Gastroesophageal sphincter (tissue), 4 donors: ENCODE data around the gene ZC3H7A. TPM values are rescaled to one million over a fixed set of nuclear protein-coding genes. Genes with fewer than 3 reads are reported as not detected.

Experiments
- ATAC-seq: fragments of 150-250 bp; one replicate; pipeline ENCODE4 v1.9.1; 2016; ENCODE audit warnings: mild to moderate bottlenecking, moderate library complexity
- H3K27ac ChIP-seq, 4 donors: fragments of 200-600 bp; sonication (generic) in 3 of 4; 1 replicate in 3 of 4; 2 replicates in 1 of 4; pipeline ENCODE4 v1.5.1; 2016 to 2019
- H3K27me3 ChIP-seq: fragments of 200-600 bp; sonication (generic); one replicate; pipeline ENCODE4 v1.5.1; 2019
- H3K36me3 ChIP-seq, 2 donors: fragments of 200-600 bp; sonication (generic); one replicate each; pipeline ENCODE4 v1.5.1; 2019; ENCODE audit warnings: control low read depth in 1 of 2
- H3K4me1 ChIP-seq, 3 donors: fragments of 200-600 bp; sonication (generic); 1 replicate in 2 of 3; 2 replicates in 1 of 3; pipeline ENCODE4 v1.5.1; 2016 to 2019; ENCODE audit warnings: control low read depth in 2 of 3
- H3K4me3 ChIP-seq, 2 donors: fragments of 200-600 bp; sonication (generic); one replicate each; pipeline ENCODE4 v1.5.1; 2019; ENCODE audit warnings: mild to moderate bottlenecking in 1 of 2, moderate library complexity in 1 of 2
- H3K9me3 ChIP-seq, 3 donors: fragments of 200-600 bp; sonication (generic); one replicate each; pipeline ENCODE4 v1.5.1; 2017 to 2019; ENCODE audit warnings: control low read depth in 2 of 3
- EP300 ChIP-seq: sonication (generic); formaldehyde crosslinking; IDR thresholded peaks from one replicate; pipeline ENCODE4 v1.6.1; 2017; ENCODE audit warnings: antibody characterized with exemption, mild to moderate bottlenecking
- POLR2A ChIP-seq, 2 donors: fragments of 450-650 bp; IDR thresholded peaks; one replicate each; pipeline ENCODE4 v1.6.1; 2017; ENCODE audit warnings: antibody characterized with exemption in 2 of 2, mild to moderate bottlenecking in 2 of 2, moderate library complexity in 1 of 2
- POLR2AphosphoS5 ChIP-seq: sonication (generic); formaldehyde crosslinking; IDR thresholded peaks from one replicate; pipeline ENCODE4 v1.6.1; 2017; ENCODE audit warnings: antibody characterized with exemption
- WGBS, 2 donors: methylation state at CpG; one replicate each; pipeline ENCODE4 v1.1.5; 2018; ENCODE audit warnings: low coverage in 1 of 2; 5-methylcytosine and 5-hydroxymethylcytosine counted together
- total RNA-seq, 4 donors: library from RNA; depleted of rRNA; stranded (reverse); fragments of >200 nt; gene quantifications; one replicate each; pipeline ENCODE4 v1.1.0, GENCODE V29; 2016
- TF ChIP-seq, protein P1 (sequence below), 4 experiments: fragments of 200-600 bp in 2 of 4; fragments of 450-650 bp in 2 of 4; sonication (generic) in 1 of 4; IDR thresholded peaks; one replicate each; pipeline ENCODE4 v1.5.1; 2017 to 2019; ENCODE audit warnings: antibody characterized with exemption in 4 of 4, mild to moderate bottlenecking in 2 of 4, moderate library complexity in 2 of 4

ZC3H7A gene
- total RNA-seq, 4 donors from 2014 or later: 55.5 to 78.9 (median 68.4) TPM

DNA sequence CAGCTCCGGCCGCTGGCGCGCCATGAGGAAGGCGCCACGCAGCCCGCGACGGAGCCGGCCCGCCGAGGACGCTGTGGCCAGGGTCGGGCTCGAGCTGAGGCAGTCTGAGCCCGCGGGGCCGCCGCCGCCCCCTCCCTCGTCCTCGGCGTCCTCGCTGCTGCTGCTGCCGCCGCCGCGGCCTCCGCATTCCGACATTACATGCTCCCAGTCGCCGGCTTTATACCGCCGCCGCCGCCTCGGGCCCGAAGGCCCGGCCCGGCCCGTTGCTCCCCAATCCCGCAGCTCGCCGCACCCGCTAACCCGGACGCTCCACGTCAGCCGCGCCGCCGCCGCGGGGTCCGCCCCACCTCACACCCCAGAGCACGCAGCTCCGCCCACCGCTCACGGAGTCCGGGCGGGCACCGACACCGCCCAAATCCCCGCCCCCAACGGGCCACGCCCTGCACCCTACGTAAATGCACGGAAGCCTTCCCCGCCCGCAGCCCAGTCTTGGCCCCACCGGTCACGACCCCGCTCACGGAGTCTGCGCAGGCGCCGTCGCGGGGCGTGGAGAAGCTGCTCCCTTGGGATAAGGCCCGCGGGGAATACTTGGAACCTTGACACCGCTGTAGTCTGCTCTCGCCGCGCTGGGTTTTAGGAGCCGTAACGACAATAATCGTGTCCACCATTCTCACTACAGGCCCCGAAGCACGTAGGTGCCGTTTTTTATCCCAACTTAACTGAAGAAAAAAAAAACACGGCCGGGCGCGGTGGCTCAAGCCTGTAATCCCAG, 54.3 kb downstream of the ZC3H7A start, which contains the start of gene TXNDC11:
Gene TXNDC11, minus strand, starts transcription at position 322 of the 772 bp plus-strand sequence. Its CDS starts 127 bp downstream, at position 195.
- H3K4me3 ChIP-seq: peak within 1 kb of the TSS; percentile 72 to 89
- peak within 1 kb of the TSS; percentile 90 to 99 (median 96) for H3K27ac ChIP-seq
- no peaks in the 10 kb centered on the region for H3K9me3 ChIP-seq
- H3K36me3 ChIP-seq: no peaks in the 10 kb centered on the region
- H3K4me1 ChIP-seq: peaks cover 0 to 50% (median 0%) of the 10 kb centered on the region in 3 donors
- WGBS, 2 donors: 2% methylated on average over 9 of the region's 96 CpGs; no CpG with 5 or more reads in 1 of the 2 donors
- ATAC-seq: peak; percentile 97
- TF ChIP-seq EP300 (no peak), POLR2AphosphoS5 (peak; percentile 83), POLR2A (IDR thresholded peaks at IDR 0.05) (peak; percentile 98 to 99)
- TF ChIP-seq, protein P1, sequence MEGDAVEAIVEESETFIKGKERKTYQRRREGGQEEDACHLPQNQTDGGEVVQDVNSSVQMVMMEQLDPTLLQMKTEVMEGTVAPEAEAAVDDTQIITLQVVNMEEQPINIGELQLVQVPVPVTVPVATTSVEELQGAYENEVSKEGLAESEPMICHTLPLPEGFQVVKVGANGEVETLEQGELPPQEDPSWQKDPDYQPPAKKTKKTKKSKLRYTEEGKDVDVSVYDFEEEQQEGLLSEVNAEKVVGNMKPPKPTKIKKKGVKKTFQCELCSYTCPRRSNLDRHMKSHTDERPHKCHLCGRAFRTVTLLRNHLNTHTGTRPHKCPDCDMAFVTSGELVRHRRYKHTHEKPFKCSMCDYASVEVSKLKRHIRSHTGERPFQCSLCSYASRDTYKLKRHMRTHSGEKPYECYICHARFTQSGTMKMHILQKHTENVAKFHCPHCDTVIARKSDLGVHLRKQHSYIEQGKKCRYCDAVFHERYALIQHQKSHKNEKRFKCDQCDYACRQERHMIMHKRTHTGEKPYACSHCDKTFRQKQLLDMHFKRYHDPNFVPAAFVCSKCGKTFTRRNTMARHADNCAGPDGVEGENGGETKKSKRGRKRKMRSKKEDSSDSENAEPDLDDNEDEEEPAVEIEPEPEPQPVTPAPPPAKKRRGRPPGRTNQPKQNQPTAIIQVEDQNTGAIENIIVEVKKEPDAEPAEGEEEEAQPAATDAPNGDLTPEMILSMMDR (IDR thresholded peaks at IDR 0.05): peak in 1 of 4 experiments; percentile 20
- H3K27me3 ChIP-seq: no peaks in the 10 kb centered on the region

GRCh38 chr16:11742093-11742535, 54.9 kb downstream of the ZC3H7A start:
- peaks cover 0 to 56% (median 0%) of the 10 kb centered on the region in 3 donors for H3K4me1 ChIP-seq
- no peak for ATAC-seq
- TF ChIP-seq POLR2A (IDR thresholded peaks at IDR 0.05): no peak
- TF ChIP-seq EP300: no peak
- no peak for TF ChIP-seq POLR2AphosphoS5
- TF ChIP-seq, protein P1 (IDR thresholded peaks at IDR 0.05): peak in 2 of 4 experiments; percentile 21 to 28
- H3K9me3 ChIP-seq: no peaks in the 10 kb centered on the region
- peak overlapping the region; percentile 72 to 89 for H3K4me3 ChIP-seq
- H3K27me3 ChIP-seq: no peaks in the 10 kb centered on the region
- 0% methylated on average over 13 of the region's 37 CpGs; no CpG with 5 or more reads in 1 of the 2 donors for WGBS, 2 donors
- peaks cover 0 to under 1% of the 10 kb centered on the region in 2 donors for H3K36me3 ChIP-seq
- H3K27ac ChIP-seq: peak overlapping the region; percentile 90 to 99 (median 96)

GRCh38 chr16:11740567-11740966, 56.5 kb downstream of the ZC3H7A start:
- Histone ChIP-seq H3K27ac (peak overlapping the region in 3 of 4 donors; percentile 95 to 99 (median 97)), H3K27me3 (no peaks in the 10 kb centered on the region), H3K4me1 (peaks cover 5 to 72% (median 9%) of the 10 kb centered on the region in 3 donors), H3K9me3 (no peaks in the 10 kb centered on the region), H3K36me3 (peaks cover 0 to 16% of the 10 kb centered on the region in 2 donors), H3K4me3 (peak overlapping the region in 1 of 2 donors; percentile 89)
- 45 to 55% methylated on average over 3 of the region's 3 CpGs for WGBS, 2 donors
- no peak for ATAC-seq
- TF ChIP-seq EP300 (no peak), POLR2A (IDR thresholded peaks at IDR 0.05) (no peak), POLR2AphosphoS5 (no peak)
- TF ChIP-seq, protein P1 (IDR thresholded peaks at IDR 0.05): no peak

DNA sequence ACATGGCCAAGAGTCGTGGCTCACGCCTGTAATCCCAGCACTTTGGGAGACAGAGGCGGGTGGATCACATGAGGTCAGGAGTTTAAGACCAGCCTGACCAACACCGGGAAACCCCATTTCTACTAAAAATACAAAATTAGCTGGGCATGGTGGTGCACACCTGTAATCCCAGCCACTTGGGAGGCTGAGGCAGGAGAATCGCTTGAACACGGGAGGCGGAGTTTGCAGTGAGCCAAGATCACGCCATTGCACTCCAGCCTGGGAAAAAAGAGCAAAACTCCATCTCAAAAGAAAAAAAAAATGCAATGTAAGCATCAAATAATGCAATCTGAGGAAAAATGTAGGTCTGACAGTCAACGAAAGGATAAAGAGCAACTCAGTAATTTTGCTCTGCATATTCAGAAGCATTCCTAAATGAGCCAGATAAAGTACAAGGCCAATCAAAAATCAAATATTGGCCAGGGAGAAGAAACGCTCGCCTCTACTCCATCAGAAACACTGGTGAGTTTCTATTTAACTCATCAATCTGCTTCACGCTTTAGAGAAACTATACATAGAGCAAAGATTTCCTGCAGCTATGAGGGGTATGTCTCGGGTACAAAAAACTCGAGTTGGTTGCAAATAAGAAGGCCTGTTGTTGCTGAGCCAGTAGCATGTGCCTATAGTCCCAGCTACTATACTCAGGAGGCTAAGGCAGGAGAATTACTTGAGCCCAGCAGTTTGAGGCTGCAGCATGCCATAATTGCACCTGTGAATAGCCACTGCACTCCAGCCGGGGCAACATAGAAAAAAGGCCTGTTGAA, 58.1 kb downstream of the ZC3H7A start:
- Histone ChIP-seq H3K9me3 (no peaks in the 10 kb centered on the region), H3K27me3 (no peaks in the 10 kb centered on the region), H3K4me1 (peaks cover 10 to 88% (median 14%) of the 10 kb centered on the region in 3 donors), H3K4me3 (no peak overlapping the region), H3K27ac (no peak overlapping the region), H3K36me3 (peaks cover 0 to 28% of the 10 kb centered on the region in 2 donors)
- ATAC-seq: no peak
- 89 to 93% methylated on average over 10 to 15 of the region's 15 CpGs for WGBS, 2 donors
- TF ChIP-seq, protein P1 (IDR thresholded peaks at IDR 0.05): no peak
- no peak for TF ChIP-seq POLR2AphosphoS5
- no peak for TF ChIP-seq POLR2A (IDR thresholded peaks at IDR 0.05)
- TF ChIP-seq EP300: no peak
